HG02588 (cell line): ENCODE measurements around the gene PPP4R4.
"Not testable (repeated sequence)": the region's sequence is repeated elsewhere in the genome, so short reads cannot be mapped to it uniquely, and the experiment has no call there.

Experiments used
- ATAC-seq: cut with Tn5 transposase; IDR thresholded peaks from one replicate; pipeline ENCODE4 v1.9.1; 2021; ENCODE audit warnings: mild to moderate bottlenecking, moderate library complexity; ENCODE audit not compliant: unreplicated experiment

The PPP4R4 gene

GRCh38 chr14:94177806-94178205, 3.7 kb downstream of the PPP4R4 start:
- ATAC-seq, result no peak

- ATAC-seq, result no peak
These were observed 5.1 kb downstream of the PPP4R4 start for GRCh38 chr14:94179244-94179643.

- no peak for ATAC-seq
These were observed 6.6 kb downstream of the PPP4R4 start for GRCh38 chr14:94180655-94181271.

- no peak for ATAC-seq
These were observed 7.7 kb downstream of the PPP4R4 start for GRCh38 chr14:94181835-94182234.

- ATAC-seq, result no peak
These were observed 18.4 kb downstream of the PPP4R4 start for GRCh38 chr14:94192536-94192935.

- no peak for ATAC-seq
These were observed 19.7 kb downstream of the PPP4R4 start for GRCh38 chr14:94193776-94194175.

- no peak for ATAC-seq
These were observed 21.9 kb downstream of the PPP4R4 start for GRCh38 chr14:94196057-94196456.

- no peak for ATAC-seq
These were observed 29.5 kb downstream of the PPP4R4 start for GRCh38 chr14:94203473-94204210.

- ATAC-seq, result no peak
These were observed 38.9 kb downstream of the PPP4R4 start for GRCh38 chr14:94213021-94213420.

GRCh38 chr14:94213741-94214140, 39.6 kb downstream of the PPP4R4 start:
- no peak for ATAC-seq

- no peak for ATAC-seq
These were observed 43.0 kb downstream of the PPP4R4 start for GRCh38 chr14:94217116-94217515.

- not testable (repeated sequence) for ATAC-seq
These were observed 44.2 kb downstream of the PPP4R4 start for GRCh38 chr14:94218198-94218886.

GRCh38 chr14:94224040-94224439, 49.9 kb downstream of the PPP4R4 start:
- ATAC-seq, result no peak

GRCh38 chr14:94225460-94226378, 51.6 kb downstream of the PPP4R4 start:
- no peak for ATAC-seq

GRCh38 chr14:94227029-94227428, 52.9 kb downstream of the PPP4R4 start:
- no peak for ATAC-seq

GRCh38 chr14:94237046-94237445, 62.9 kb downstream of the PPP4R4 start:
- no peak for ATAC-seq

GRCh38 chr14:94237983-94238382, 63.9 kb downstream of the PPP4R4 start:
- ATAC-seq, result no peak

GRCh38 chr14:94239406-94239805, 65.3 kb downstream of the PPP4R4 start:
- ATAC-seq, result no peak

GRCh38 chr14:94244182-94244581, 70.1 kb downstream of the PPP4R4 start:
- no peak for ATAC-seq

- ATAC-seq, result not testable (repeated sequence)
These were observed 90.1 kb downstream of the PPP4R4 start for GRCh38 chr14:94264195-94264594.

GRCh38 chr14:94267352-94267751, 93.2 kb downstream of the PPP4R4 start:
- ATAC-seq, result no peak
